Measurements from ENCODE around the gene ABCD4.
"Not testable (repeated sequence)": the region's sequence is repeated elsewhere in the genome, so short reads cannot be mapped to it uniquely, and the experiment has no call there.

Gene ABCD4

GRCh38 chr14:74302634-74303569, at the start of gene ABCD4:
ABCD4 (minus strand) TSS chr14:74302934; CDS start chr14:74302912, 22 bp downstream.
- DNase-seq (ENCODE audit: low spot score): peak; percentile 90

GRCh38 chr14:74350928-74351323, 48.2 kb upstream of the ABCD4 start:
- no peak for DNase-seq (ENCODE audit: low spot score)

GRCh38 chr14:74350211-74350927, 47.6 kb upstream of the ABCD4 start:
- DNase-seq (ENCODE audit: low spot score): peak; percentile 3

- peak; percentile 2 for DNase-seq (ENCODE audit: low spot score)
These were observed 47.0 kb upstream of the ABCD4 start for GRCh38 chr14:74349757-74350156.

- DNase-seq (ENCODE audit: low spot score): peak; percentile 2
These were observed 46.2 kb upstream of the ABCD4 start for GRCh38 chr14:74348735-74349463.

- DNase-seq (ENCODE audit: low spot score): peak; percentile 3
These were observed 45.6 kb upstream of the ABCD4 start, which contains the start of gene VRTN for GRCh38 chr14:74348241-74348734. VRTN (plus strand) TSS chr14:74348471; CDS start chr14:74356784, 8,313 bp downstream.

DNA sequence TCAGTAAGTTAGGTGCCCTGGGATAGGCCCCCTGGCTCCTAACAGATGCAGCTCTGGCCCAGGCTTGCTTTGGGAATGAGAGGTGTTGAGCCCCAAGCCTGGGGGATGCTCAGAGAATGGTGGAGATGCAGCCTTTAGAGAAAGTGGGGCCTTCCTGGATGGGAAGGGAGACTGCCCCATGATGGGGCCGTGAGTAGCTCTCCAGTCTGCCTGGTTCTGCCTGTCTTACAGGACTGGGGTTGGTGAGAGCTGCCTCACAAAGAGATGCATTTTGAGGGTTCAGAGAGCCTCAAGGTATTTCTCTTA, 45.0 kb upstream of the ABCD4 start:
- DNase-seq (ENCODE audit: low spot score): peak; percentile 8

DNA sequence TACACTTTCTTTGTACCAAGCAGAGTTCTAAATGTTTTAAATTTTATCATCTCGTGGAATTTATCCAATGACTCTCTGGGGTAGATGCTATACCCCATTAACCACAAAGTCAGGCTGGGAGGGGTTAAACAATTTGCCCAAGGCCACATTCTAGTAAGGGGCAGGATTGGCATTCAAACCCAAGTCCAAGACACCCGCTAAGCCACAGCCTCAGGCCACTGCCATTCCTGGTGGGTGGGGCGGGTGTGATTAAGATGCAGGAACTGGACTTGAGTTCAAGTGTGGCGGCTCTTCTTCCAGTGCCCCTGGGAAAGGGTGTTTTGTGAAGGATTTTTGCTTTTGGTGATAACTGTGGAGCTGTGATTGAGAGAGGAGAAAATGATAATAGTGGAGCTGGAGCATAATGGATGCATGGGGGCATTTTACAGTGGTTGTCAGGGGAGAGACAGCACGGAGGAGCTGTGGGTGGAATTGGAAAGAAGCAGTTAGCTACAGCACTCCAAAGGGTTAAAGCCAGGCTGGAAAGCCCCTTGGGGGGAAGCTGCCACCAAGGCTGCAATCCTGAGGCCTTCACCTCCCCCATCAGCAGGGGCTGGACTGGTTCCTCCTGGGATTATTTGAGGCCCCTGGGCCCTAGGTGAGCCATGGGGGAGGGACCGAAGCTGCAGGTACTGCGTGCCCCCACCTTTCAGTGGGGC, 44.5 kb upstream of the ABCD4 start:
- DNase-seq (ENCODE audit: low spot score): no peak

DNA sequence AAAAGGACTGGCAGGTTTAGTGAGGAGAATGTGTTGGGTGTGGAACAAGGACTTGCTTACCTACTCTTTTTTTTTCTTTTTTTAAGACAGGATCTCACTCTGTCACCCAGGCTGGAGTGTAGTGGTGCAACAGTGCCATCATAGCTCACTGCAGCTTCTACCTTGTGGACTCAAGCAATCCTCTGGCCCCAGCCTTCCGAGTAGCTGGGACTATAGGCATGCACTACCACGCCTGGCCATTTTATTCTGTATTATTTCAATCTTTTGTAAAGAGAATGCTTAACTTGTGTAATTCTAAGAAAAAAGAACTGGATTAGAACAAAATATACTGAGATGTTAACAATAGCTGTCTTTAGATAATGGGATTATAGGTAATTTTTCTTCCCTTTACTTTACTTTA, 43.6 kb upstream of the ABCD4 start:
- no peak for DNase-seq (ENCODE audit: low spot score)

DNA sequence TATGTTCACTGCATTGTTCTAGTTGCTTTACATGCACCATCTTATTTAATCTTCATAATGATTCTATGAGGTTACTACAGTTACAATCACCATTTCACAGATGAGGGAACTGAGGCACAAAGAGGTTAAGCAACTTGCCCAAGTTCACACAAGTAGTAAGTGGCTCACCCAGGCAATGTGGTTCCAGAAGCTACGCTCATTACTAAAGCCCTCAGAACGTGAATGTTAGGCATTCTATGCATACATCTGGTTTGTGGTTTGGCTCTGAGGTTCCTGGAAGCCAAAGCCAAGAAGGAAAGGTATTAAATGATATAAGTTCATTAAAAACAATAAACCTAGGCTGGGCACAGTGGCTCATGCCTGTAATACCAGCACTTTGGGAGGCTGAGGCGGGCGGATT, 31.2 kb upstream of the ABCD4 start:
- peak; percentile 49 for DNase-seq (ENCODE audit: low spot score)

GRCh38 chr14:74329950-74330552, 27.3 kb upstream of the ABCD4 start:
- not testable (repeated sequence) for DNase-seq (ENCODE audit: low spot score)

DNA sequence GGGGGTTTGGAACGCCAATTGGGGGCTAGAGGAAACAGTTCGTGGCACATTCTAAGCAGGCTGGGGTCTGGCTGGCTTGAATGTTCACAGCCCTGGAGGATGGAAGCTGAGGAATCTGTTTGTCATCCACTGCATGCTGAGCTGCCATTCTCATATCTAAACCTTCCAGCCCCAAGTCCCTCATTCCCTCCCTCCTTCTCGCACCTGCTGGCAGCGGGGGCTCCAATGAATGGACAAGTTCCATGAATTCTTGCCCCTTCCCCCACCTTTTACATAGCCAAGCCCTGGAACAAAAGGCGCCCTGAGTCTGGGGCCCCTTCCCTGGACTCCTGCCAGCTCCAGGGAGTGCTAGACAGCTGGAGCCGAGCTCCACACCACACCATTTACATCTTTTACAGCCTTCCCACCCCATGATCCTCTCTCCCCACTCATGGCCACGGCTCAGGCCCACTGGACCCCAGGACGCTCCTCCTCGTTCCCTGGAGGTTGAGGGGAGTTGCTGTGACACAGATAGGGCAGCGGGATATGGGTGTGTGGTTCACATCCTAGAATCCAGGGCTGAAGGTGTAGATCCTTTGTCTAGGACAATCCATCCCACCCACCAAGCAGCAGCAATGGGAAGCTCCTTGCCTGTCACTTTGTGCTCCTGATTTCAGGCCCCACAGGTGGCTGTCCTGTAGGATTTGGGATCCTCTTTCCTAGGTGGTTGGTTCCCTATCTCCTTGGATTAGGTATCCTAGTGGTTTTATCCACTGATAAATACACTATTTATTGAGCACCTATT, 23.8 kb upstream of the ABCD4 start:
- no peak for DNase-seq (ENCODE audit: low spot score)

DNA sequence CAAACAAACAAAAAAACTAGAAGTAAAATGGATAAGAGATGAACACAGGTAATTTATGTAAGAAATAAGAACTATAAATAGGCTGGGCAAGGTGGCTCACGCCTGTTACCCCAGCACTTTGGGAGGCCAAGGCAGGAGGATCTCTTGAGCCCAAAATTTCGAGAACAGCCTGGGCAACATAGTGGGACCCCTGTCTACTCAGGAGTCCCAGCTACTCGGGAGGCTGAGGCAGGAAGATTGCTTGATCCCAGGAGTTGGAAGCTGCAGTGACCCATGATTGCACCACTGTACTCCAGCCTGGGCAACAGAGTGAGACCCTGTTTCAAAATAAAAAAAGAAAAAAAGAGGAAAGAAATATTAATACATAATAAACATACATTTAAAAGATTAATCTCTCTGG, 22.7 kb upstream of the ABCD4 start:
- DNase-seq (ENCODE audit: low spot score): no peak

- DNase-seq (ENCODE audit: low spot score): peak; percentile 52
These were observed 22.2 kb upstream of the ABCD4 start for GRCh38 chr14:74324931-74325361.

- DNase-seq (ENCODE audit: low spot score): no peak
These were observed 11.8 kb upstream of the ABCD4 start for GRCh38 chr14:74314576-74314975.

GRCh38 chr14:74313601-74314000, 10.9 kb upstream of the ABCD4 start:
- DNase-seq (ENCODE audit: low spot score): no peak

DNA sequence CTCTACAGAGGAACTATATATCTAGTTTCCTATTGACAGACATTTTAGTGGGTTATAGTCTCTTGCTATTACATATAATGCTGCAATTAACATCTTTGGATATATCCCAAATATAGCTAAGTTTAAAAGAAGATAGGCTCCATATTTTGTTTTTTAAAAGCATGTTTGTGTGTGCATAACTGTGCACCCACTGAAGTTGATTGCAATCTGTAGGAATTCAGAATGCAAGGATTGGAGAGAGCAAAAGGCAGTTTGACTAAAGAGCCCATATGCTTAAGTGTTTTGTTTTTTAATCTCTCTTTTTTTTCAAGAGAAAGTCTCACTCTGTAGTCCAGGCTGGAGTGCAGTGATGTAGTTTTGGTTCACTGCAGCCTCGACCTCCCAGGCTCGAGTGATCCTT, 9.4 kb upstream of the ABCD4 start:
- DNase-seq (ENCODE audit: low spot score): no peak

- no peak for DNase-seq (ENCODE audit: low spot score)
These were observed 6.6 kb upstream of the ABCD4 start for GRCh38 chr14:74309125-74310022.

GRCh38 chr14:74308695-74309094, 6.0 kb upstream of the ABCD4 start:
- DNase-seq (ENCODE audit: low spot score): no peak
